HG03558 (cell line): ENCODE results near the gene MRAS.

Experiments
- ATAC-seq: cut with Tn5 transposase; IDR thresholded peaks from one replicate; pipeline ENCODE4 v1.9.1; 2021; ENCODE audit warnings: moderate number of reproducible peaks; ENCODE audit not compliant: unreplicated experiment; ENCODE audit errors: extremely low read depth

MRAS gene

GRCh38 chr3:138383715-138384465, 35.5 kb downstream of the MRAS start:
- ATAC-seq: no peak

GRCh38 chr3:138384531-138384930, 36.2 kb downstream of the MRAS start:
- ATAC-seq: no peak

GRCh38 chr3:138384976-138385375, 36.6 kb downstream of the MRAS start:
- ATAC-seq: no peak

- no peak for ATAC-seq
These were observed 40.8 kb downstream of the MRAS start for GRCh38 chr3:138389144-138389601.

- ATAC-seq: no peak
These were observed 41.6 kb downstream of the MRAS start for GRCh38 chr3:138389841-138390581.

GRCh38 chr3:138390582-138390932, 42.2 kb downstream of the MRAS start:
- no peak for ATAC-seq

GRCh38 chr3:138394156-138394555, 45.8 kb downstream of the MRAS start:
- ATAC-seq: no peak

GRCh38 chr3:138394686-138395085, 46.3 kb downstream of the MRAS start:
- no peak for ATAC-seq

- ATAC-seq: no peak
These were observed 47.7 kb downstream of the MRAS start for GRCh38 chr3:138395865-138396751.

GRCh38 chr3:138396752-138397410, 48.5 kb downstream of the MRAS start:
- no peak for ATAC-seq

GRCh38 chr3:138397983-138398382, 49.6 kb downstream of the MRAS start:
- no peak for ATAC-seq

GRCh38 chr3:138398791-138399575, 50.6 kb downstream of the MRAS start:
- no peak for ATAC-seq

- ATAC-seq: no peak
These were observed 51.4 kb downstream of the MRAS start for GRCh38 chr3:138399766-138400165.

- ATAC-seq: no peak
These were observed 52.3 kb downstream of the MRAS start for GRCh38 chr3:138400651-138401070.

- ATAC-seq: no peak
These were observed 53.5 kb downstream of the MRAS start for GRCh38 chr3:138401834-138402233.

- no peak for ATAC-seq
These were observed 55.7 kb downstream of the MRAS start for GRCh38 chr3:138404121-138404520.

- no peak for ATAC-seq
These were observed 56.6 kb downstream of the MRAS start for GRCh38 chr3:138405001-138405400.

- no peak for ATAC-seq
These were observed 57.1 kb downstream of the MRAS start for GRCh38 chr3:138405486-138405885.

- ATAC-seq: no peak
These were observed 58.2 kb downstream of the MRAS start for GRCh38 chr3:138406606-138407005.
